ENCODE results near the gene NR2F1-AS1. TPM values are rescaled to one million over a fixed set of nuclear protein-coding genes. Genes with fewer than 3 reads are reported as not detected.

NR2F1-AS1 gene
- total RNA-seq, 2 experiments from 2014 or later, result not detected

DNA sequence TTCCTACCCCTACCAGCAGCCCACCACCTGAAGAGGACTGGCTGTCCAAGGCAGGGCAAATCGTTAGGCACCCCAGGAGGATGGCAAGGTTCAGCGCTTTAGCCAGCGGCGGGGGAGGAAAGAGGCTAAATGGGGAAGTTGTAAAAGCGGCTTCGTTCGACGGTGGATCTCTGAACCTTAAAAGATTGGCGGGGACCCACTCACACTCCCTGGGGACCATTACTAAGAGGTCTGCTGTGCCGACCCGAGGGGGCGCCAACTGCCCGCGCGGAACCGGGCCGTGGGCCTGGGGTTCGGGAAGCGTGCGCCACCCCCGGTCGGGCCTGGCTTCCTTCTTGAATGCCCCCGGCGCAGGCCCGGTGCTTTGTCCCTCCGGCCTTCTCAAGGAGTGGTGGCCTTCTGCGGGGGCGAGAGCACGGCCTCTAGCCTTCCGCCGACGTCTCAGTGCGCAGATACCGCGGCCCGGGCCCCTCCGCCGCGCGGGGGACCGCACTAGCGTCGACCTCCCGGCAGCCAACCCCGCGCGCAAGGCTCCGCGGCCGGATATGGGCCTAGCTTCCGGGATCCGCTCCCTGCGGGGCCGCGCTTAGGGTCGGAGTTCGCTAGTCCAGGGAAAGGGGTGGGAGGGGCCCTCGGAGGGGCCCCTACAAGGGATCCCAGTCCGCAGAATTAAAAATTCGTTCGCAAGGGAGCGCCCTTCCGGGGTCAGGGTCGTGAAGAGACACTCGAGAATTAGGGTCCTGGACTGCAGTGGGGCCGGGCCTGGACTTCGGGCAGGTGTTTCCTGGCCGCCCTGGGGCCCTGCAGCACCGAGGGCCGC, 10.5 kb downstream of the NR2F1-AS1 start:
- POLR2A ChIA-PET, result no interaction called here
- no TSS peak for BruUV-seq (replicated peaks)
- no peaks in the 10 kb centered on the region for H3K79me2 ChIP-seq (ENCODE audit: insufficient read depth, low read depth, low read length)

GRCh38 chr5:93569300-93570160, 11.5 kb downstream of the NR2F1-AS1 start:
- Histone ChIP-seq H4K20me1 (ENCODE audit: insufficient read depth, low read length) (no peaks in the 10 kb centered on the region), H3K4me3 (ENCODE audit: low read depth, low read length, poor library complexity, severe bottlenecking) (no peak overlapping the region), H3K36me3 (ENCODE audit: insufficient read depth, low read length) (no peaks in the 10 kb centered on the region), H3K9me3 (ENCODE audit: low read length) (no peaks in the 10 kb centered on the region), H3K9me2 (ENCODE audit: insufficient read depth, low read length) (no peaks in the 10 kb centered on the region), H3K4me2 (ENCODE audit: low read length) (no peak overlapping the region), H3K27ac (ENCODE audit: low read depth, low read length, poor library complexity, severe bottlenecking) (no peak overlapping the region), H3K4me1 (ENCODE audit: insufficient read depth, low read length, poor library complexity, severe bottlenecking) (no peaks in the 10 kb centered on the region), H2AFZ (ENCODE audit: low read length) (no peak overlapping the region), H3K79me2 (ENCODE audit: insufficient read depth, low read depth, low read length) (no peaks in the 10 kb centered on the region)
- POLR2A ChIA-PET, result no interaction called here
- TF ChIP-seq EZH2phosphoT487 (IDR thresholded peaks at IDR 0.05; ENCODE audit: borderline replicate concordance, low read depth, low read length), result no peak
- TF ChIP-seq, protein P1, sequence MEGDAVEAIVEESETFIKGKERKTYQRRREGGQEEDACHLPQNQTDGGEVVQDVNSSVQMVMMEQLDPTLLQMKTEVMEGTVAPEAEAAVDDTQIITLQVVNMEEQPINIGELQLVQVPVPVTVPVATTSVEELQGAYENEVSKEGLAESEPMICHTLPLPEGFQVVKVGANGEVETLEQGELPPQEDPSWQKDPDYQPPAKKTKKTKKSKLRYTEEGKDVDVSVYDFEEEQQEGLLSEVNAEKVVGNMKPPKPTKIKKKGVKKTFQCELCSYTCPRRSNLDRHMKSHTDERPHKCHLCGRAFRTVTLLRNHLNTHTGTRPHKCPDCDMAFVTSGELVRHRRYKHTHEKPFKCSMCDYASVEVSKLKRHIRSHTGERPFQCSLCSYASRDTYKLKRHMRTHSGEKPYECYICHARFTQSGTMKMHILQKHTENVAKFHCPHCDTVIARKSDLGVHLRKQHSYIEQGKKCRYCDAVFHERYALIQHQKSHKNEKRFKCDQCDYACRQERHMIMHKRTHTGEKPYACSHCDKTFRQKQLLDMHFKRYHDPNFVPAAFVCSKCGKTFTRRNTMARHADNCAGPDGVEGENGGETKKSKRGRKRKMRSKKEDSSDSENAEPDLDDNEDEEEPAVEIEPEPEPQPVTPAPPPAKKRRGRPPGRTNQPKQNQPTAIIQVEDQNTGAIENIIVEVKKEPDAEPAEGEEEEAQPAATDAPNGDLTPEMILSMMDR (conservative IDR thresholded peaks at IDR 0.05; ENCODE audit: low read length), result no peak
- intact Hi-C loops (cut with micrococcal nuclease; ENCODE audit: unreplicated experiment), result no loop called here
- no peak for DNase-seq (ENCODE audit: low spot score)
- BruUV-seq (replicated peaks), result no TSS peak
- CTCF ChIA-PET (ENCODE audit: unreplicated experiment), result no interaction called here

More for the DNA sequence above, 10.5 kb downstream of the NR2F1-AS1 start:
- no peak overlapping the region for H3K27ac ChIP-seq (ENCODE audit: low read depth, low read length, poor library complexity, severe bottlenecking)
- no peak overlapping the region for H2AFZ ChIP-seq (ENCODE audit: low read length)
- no peak overlapping the region for H3K4me3 ChIP-seq (ENCODE audit: low read depth, low read length, poor library complexity, severe bottlenecking)
- no peaks in the 10 kb centered on the region for H4K20me1 ChIP-seq (ENCODE audit: insufficient read depth, low read length)
- no peak overlapping the region for H3K4me2 ChIP-seq (ENCODE audit: low read length)
- no peaks in the 10 kb centered on the region for H3K9me3 ChIP-seq (ENCODE audit: low read length)
- no peaks in the 10 kb centered on the region for H3K9me2 ChIP-seq (ENCODE audit: insufficient read depth, low read length)
- TF ChIP-seq, protein P1 (conservative IDR thresholded peaks at IDR 0.05; ENCODE audit: low read length), result no peak
- TF ChIP-seq EZH2phosphoT487 (IDR thresholded peaks at IDR 0.05; ENCODE audit: borderline replicate concordance, low read depth, low read length), result no peak
- CTCF ChIA-PET (ENCODE audit: unreplicated experiment), result no interaction called here
- no peaks in the 10 kb centered on the region for H3K4me1 ChIP-seq (ENCODE audit: insufficient read depth, low read length, poor library complexity, severe bottlenecking)
- intact Hi-C loops (cut with micrococcal nuclease; ENCODE audit: unreplicated experiment), result no loop called here
- no peaks in the 10 kb centered on the region for H3K36me3 ChIP-seq (ENCODE audit: insufficient read depth, low read length)
- DNase-seq (ENCODE audit: low spot score), result no peak

All from OCI-LY7 (cell line).